SU-DHL-6 (cell line): Measurements from ENCODE around the gene ARHGAP45.

Experiments
- H2AFZ ChIP-seq: fragments of 200-600 bp; sonication (generic); 2 replicates; pipeline ENCODE4 v1.6.1; 2014; ENCODE audit warnings: low read depth, mild to moderate bottlenecking, moderate library complexity, mixed read lengths, antibody characterized with exemption, low read length; ENCODE audit not compliant: severe bottlenecking
- H3F3A ChIP-seq: fragments of 200-600 bp; shearing (Covaris generic); 2 replicates; pipeline ENCODE4 v1.6.0; 2016; ENCODE audit warnings: antibody characterized with exemption, mild to moderate bottlenecking; ENCODE audit not compliant: insufficient read depth
- H3K27ac ChIP-seq: fragments of 200-600 bp; sonication (generic); 2 replicates; pipeline ENCODE4 v1.5.1; 2016; ENCODE audit warnings: low read depth, mild to moderate bottlenecking, low read length, moderate library complexity, mixed read lengths
- H3K27me3 ChIP-seq: fragments of 200-600 bp; sonication (generic), shearing (Covaris generic); 2 replicates; pipeline ENCODE4 v1.6.0; 2014; ENCODE audit warnings: mild to moderate bottlenecking, low read length
- H3K36me3 ChIP-seq: fragments of 200-600 bp; sonication (generic); 2 replicates; pipeline ENCODE4 v1.6.1; 2014; ENCODE audit warnings: mild to moderate bottlenecking, low read length, mixed read lengths
- H3K4me2 ChIP-seq: fragments of 300-600, 200-600 bp; shearing (Covaris generic), sonication (generic); 2 replicates; pipeline ENCODE4 v1.6.0; 2014; ENCODE audit warnings: low read length, low read depth, mild to moderate bottlenecking; ENCODE audit not compliant: poor library complexity, severe bottlenecking
- H3K4me3 ChIP-seq: fragments of 200-600 bp; sonication (generic); 2 replicates; pipeline ENCODE4 v1.5.1; 2014; ENCODE audit warnings: antibody characterized with exemption, low read length, mild to moderate bottlenecking, mixed read lengths; ENCODE audit not compliant: insufficient read depth, poor library complexity, severe bottlenecking
- H3K79me2 ChIP-seq: fragments of 200-600 bp; sonication (generic); 2 replicates; pipeline ENCODE4 v1.6.1; 2014; ENCODE audit warnings: mild to moderate bottlenecking, low read length, moderate library complexity; ENCODE audit not compliant: insufficient read depth
- H3K9ac ChIP-seq: fragments of 200-600 bp; sonication (generic); 2 replicates; pipeline ENCODE4 v1.7.0; 2014; ENCODE audit warnings: mild to moderate bottlenecking, low read length
- H3K9me2 ChIP-seq: fragments of 200-600 bp; sonication (generic); replicated peaks from 2 replicates; pipeline ENCODE4 v1.6.1; 2014; ENCODE audit warnings: low read length; ENCODE audit not compliant: insufficient read depth
- H3K9me3 ChIP-seq: fragments of 200-600 bp; sonication (generic); 2 replicates; pipeline ENCODE4 v1.6.1; 2014; ENCODE audit warnings: low read length, mixed read lengths; ENCODE audit not compliant: insufficient read depth
- H4K20me1 ChIP-seq: fragments of 200-600 bp; sonication (generic); 2 replicates; pipeline ENCODE4 v1.6.1; 2014; ENCODE audit warnings: low read depth, mild to moderate bottlenecking, antibody characterized with exemption, low read length, moderate library complexity, mixed read lengths
- CTCF ChIP-seq: fragments of 200-600 bp; sonication (generic); IDR thresholded peaks from one replicate; pipeline ENCODE4 v1.5.1; 2017; ENCODE audit warnings: antibody characterized with exemption, mild to moderate bottlenecking, low read length, moderate library complexity; ENCODE audit not compliant: insufficient read depth, poor library complexity, severe bottlenecking
- EZH2phosphoT487 ChIP-seq: fragments of 200-600 bp; sonication (generic), shearing (Covaris generic); conservative IDR thresholded peaks from 2 replicates; pipeline ENCODE4 v1.6.1; 2018; ENCODE audit warnings: mild to moderate bottlenecking, antibody characterized with exemption, low read length, moderate library complexity, mixed read lengths

The ARHGAP45 gene

DNA sequence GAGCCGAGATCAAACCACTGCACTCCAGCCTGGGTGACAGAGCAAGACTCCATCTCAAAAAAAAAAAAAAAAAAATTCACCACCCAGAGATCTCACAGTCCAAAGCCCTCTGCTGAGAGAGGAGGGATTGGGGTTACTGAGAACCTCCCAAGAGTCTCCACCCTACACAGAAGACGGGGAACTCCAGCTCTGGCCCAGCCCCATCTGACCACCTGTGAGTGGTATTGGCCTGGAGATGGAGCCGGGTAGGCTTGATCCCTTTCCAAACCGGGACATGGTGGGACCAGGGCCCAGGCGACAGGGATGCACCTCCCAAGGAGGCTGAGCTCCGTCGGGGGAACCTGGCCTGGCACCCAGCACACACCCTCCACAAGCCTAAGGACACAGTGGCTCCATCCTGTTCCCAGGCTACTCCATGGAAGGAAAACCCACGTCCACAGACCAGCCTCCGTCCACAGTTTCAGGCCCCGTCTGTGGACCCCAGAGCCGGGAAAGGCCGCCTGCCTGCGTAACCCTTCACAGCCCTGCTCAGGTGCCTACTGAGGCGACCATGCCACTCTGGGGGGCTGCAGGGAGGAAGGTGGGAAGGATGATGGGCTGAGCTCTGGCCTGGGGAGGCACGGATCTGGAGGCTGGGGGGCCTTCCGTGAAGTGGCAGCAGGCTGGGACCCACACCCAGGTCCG lies 47.9 kb upstream of the ARHGAP45 start:
- Histone ChIP-seq H3K79me2 (peaks cover 63% of the 10 kb centered on the region), H3K4me3 (peak overlapping the region; percentile 89), H4K20me1 (0 out of 2 replicates have a peak, but pooled peaks cover 5% of the 10 kb centered on the region), H3F3A (peaks cover 9% of the 10 kb centered on the region), H3K4me2 (peak overlapping the region; percentile 86), H3K27me3 (no peaks in the 10 kb centered on the region), H2AFZ (no peak overlapping the region), H3K9me3 (no peaks in the 10 kb centered on the region), H3K9me2 (no peaks in the 10 kb centered on the region), H3K9ac (peak overlapping the region; percentile 91), H3K27ac (peak overlapping the region; percentile 61), H3K36me3 (no peaks in the 10 kb centered on the region)
- TF ChIP-seq CTCF (no peak), EZH2phosphoT487 (no peak)

DNA sequence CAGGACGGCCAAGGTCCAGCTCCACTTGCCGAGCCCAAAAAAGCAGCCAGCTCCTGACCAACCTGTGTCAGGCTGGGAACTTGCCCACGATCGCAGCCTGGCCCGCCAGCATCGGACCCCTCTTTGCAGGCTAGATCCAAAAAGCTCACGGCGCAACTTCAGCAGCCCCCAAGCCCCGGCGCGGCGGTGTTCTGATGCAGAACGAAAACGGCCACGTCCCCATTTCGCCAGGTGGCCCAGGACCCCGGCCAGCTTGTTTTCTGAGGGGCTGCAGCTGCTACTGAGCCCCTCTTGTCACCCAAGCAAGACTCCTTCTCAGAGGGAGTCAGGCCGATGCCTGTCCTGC lies 47.4 kb upstream of the ARHGAP45 start:
- peak overlapping the region; percentile 89 for H3K4me3 ChIP-seq
- peaks cover 9% of the 10 kb centered on the region for H3F3A ChIP-seq
- H3K9me2 ChIP-seq = no peaks in the 10 kb centered on the region
- H3K27me3 ChIP-seq = no peaks in the 10 kb centered on the region
- peak overlapping the region; percentile 91 for H3K9ac ChIP-seq
- peaks cover 62% of the 10 kb centered on the region for H3K79me2 ChIP-seq
- TF ChIP-seq EZH2phosphoT487 = no peak
- no peak for TF ChIP-seq CTCF
- H3K36me3 ChIP-seq = no peaks in the 10 kb centered on the region
- H3K4me2 ChIP-seq = peak overlapping the region; percentile 86
- no peaks in the 10 kb centered on the region for H3K9me3 ChIP-seq
- H4K20me1 ChIP-seq = 0 out of 2 replicates have a peak, but pooled peaks cover 5% of the 10 kb centered on the region
- H2AFZ ChIP-seq = no peak overlapping the region
- H3K27ac ChIP-seq = peak overlapping the region; percentile 61

GRCh38 chr19:1019980-1020867 lies 46.7 kb upstream of the ARHGAP45 start:
- 0 out of 2 replicates have a peak, but pooled peaks cover 5% of the 10 kb centered on the region for H4K20me1 ChIP-seq
- peaks cover 55% of the 10 kb centered on the region for H3K79me2 ChIP-seq
- peak overlapping the region; percentile 61 for H3K27ac ChIP-seq

More at GRCh38 chr19:1019980-1020867, 46.7 kb upstream of the ARHGAP45 start:
- H3K9me3 ChIP-seq = no peaks in the 10 kb centered on the region
- peaks cover 9% of the 10 kb centered on the region for H3F3A ChIP-seq
- peak overlapping the region; percentile 91 for H3K9ac ChIP-seq
- no peaks in the 10 kb centered on the region for H3K36me3 ChIP-seq
- H3K4me3 ChIP-seq = peak overlapping the region; percentile 89
- TF ChIP-seq EZH2phosphoT487 (no peak), CTCF (no peak)
- H2AFZ ChIP-seq = no peak overlapping the region
- peak overlapping the region; percentile 86 for H3K4me2 ChIP-seq
- no peaks in the 10 kb centered on the region for H3K9me2 ChIP-seq
- no peaks in the 10 kb centered on the region for H3K27me3 ChIP-seq
